HepG2 (cell line): ENCODE results near the gene CDYL. TPM values are rescaled to one million over a fixed set of nuclear protein-coding genes. Genes with fewer than 3 reads are reported as not detected.

Experiments
- BHLHE40 ChIP-seq: IDR thresholded peaks from 2 replicates; pipeline ENCODE4 v1.6.1; 2011; ENCODE audit warnings: low read length, improper control_type of control experiment
- CCAR2 ChIP-seq: fragments of 200-400 bp; formaldehyde crosslinking; optimal IDR thresholded peaks from 2 replicates; pipeline ENCODE3; 2018; ENCODE audit warnings: low read depth, mild to moderate bottlenecking, low read length, moderate library complexity
- ELF3 ChIP-seq: IDR thresholded peaks from 2 replicates; pipeline ENCODE4 v1.6.1; 2016; ENCODE audit warnings: missing genetic modification reagents, missing compliant biosample characterization
- MAFG ChIP-seq: sonication (generic); formaldehyde crosslinking; IDR thresholded peaks from 2 replicates; pipeline ENCODE4 v1.5.1; 2020; ENCODE audit warnings: mild to moderate bottlenecking, missing genetic modification reagents
- MXI1 ChIP-seq: IDR thresholded peaks from 3 replicates; pipeline ENCODE4 v1.6.1; 2012; ENCODE audit warnings: low read depth, low read length, inconsistent platforms, borderline replicate concordance
- POLR2G ChIP-seq: fragments of 200-400 bp; formaldehyde crosslinking; IDR thresholded peaks from 2 replicates; pipeline ENCODE4 v1.6.1; 2018; ENCODE audit warnings: mild to moderate bottlenecking, low read depth, low read length, moderate library complexity
- SALL2 ChIP-seq: sonication (generic); formaldehyde crosslinking; IDR thresholded peaks from 2 replicates; pipeline ENCODE4 v1.8.1; 2023; ENCODE audit warnings: mild to moderate bottlenecking, missing genetic modification reagents, inconsistent platforms
- SRF ChIP-seq: IDR thresholded peaks from 2 replicates; pipeline ENCODE4 v1.6.1; 2011; ENCODE audit warnings: mild to moderate bottlenecking, low read depth, low read length, moderate library complexity
- STAG1 ChIP-seq: sonication (generic); formaldehyde crosslinking; IDR thresholded peaks from 2 replicates; pipeline ENCODE4 v1.4.0; 2020; ENCODE audit warnings: missing genetic modification reagents
- TCF12 ChIP-seq, 2 experiments: fragments of 450-650 bp in 1 of 2; sonication (generic) in 1 of 2; formaldehyde crosslinking in 1 of 2; IDR thresholded peaks; 2 replicates each; pipeline versions ENCODE4 v1.6.1 to v1.8.0; 2017 to 2022; ENCODE audit warnings: antibody characterized with exemption in 1 of 2, mild to moderate bottlenecking in 1 of 2, missing genetic modification reagents in 1 of 2, moderate library complexity in 1 of 2
- THAP11 ChIP-seq: IDR thresholded peaks from 2 replicates; pipeline ENCODE4 v1.6.1; 2016; ENCODE audit warnings: missing biosample characterization, missing genetic modification reagents
- TOPORS ChIP-seq: sonication (generic); formaldehyde crosslinking; IDR thresholded peaks from 2 replicates; pipeline ENCODE4 v1.8.0; 2023; ENCODE audit warnings: mild to moderate bottlenecking, missing genetic modification reagents
- ZBTB34 ChIP-seq: sonication (generic); formaldehyde crosslinking; IDR thresholded peaks from 2 replicates; pipeline ENCODE4 v1.8.0; 2022; ENCODE audit warnings: mild to moderate bottlenecking, missing genetic modification reagents
- ZFX ChIP-seq: sonication (generic); formaldehyde crosslinking; IDR thresholded peaks from 2 replicates; pipeline ENCODE4 v1.4.0; 2020; ENCODE audit warnings: mild to moderate bottlenecking, low read depth, missing genetic modification reagents, moderate library complexity
- ZKSCAN8 ChIP-seq: IDR thresholded peaks from 2 replicates; pipeline ENCODE4 v1.6.1; 2016; ENCODE audit warnings: borderline replicate concordance, missing genetic modification reagents, missing compliant biosample characterization
- ZNF282 ChIP-seq: fragments of 450-650 bp; IDR thresholded peaks from 2 replicates; pipeline ENCODE4 v1.6.1; 2018; ENCODE audit not compliant: partially characterized antibody
- ZNF367 ChIP-seq: sonication (generic); formaldehyde crosslinking; IDR thresholded peaks from 2 replicates; pipeline ENCODE4 v1.4.0; 2020; ENCODE audit warnings: missing genetic modification reagents, borderline replicate concordance
- ZNF556 ChIP-seq: sonication (generic); formaldehyde crosslinking; IDR thresholded peaks from 2 replicates; pipeline ENCODE4 v1.4.0; 2020; ENCODE audit warnings: mild to moderate bottlenecking, missing genetic modification reagents, borderline replicate concordance
- polyA plus RNA-seq, 8 experiments: library from polyadenylated mRNA; depleted of rRNA in 3 of 8; stranded (reverse) in 7 of 8; unstranded in 1 of 8; fragments of >200 nt; fragmentation: Illumina TruSeq in 4 of 8; extraction: Trizol in 4 of 8; gene quantifications; 2 replicates each; pipeline versions ENCODE4 v1.2.1 to v1.2.3, GENCODE V29; 2011 to 2016; ENCODE audit warnings: low read depth in 4 of 8, missing spikeins in 1 of 8, mixed read lengths in 1 of 8; ENCODE audit not compliant: insufficient read depth in 1 of 8
- total RNA-seq, 5 experiments: library from RNA; depleted of rRNA; stranded (reverse); fragments of >200 nt; fragmentation: Illumina TruSeq; extraction: Trizol; gene quantifications; 2 replicates each; pipeline ENCODE4 v1.2.3, GENCODE V29; 2016; ENCODE audit warnings: low read depth in 1 of 5
- TF ChIP-seq, protein P1 (sequence below): sonication (generic); formaldehyde crosslinking; IDR thresholded peaks from 2 replicates; pipeline ENCODE4 v1.4.0; 2020; ENCODE audit warnings: mild to moderate bottlenecking, missing genetic modification reagents
- TF ChIP-seq, protein P2 (sequence below): IDR thresholded peaks from 2 replicates; pipeline ENCODE4 v1.6.1; 2016
- TF ChIP-seq, protein P3 (sequence below): sonication (generic); IDR thresholded peaks from 2 replicates; pipeline ENCODE4 v1.6.1; 2016; ENCODE audit warnings: low read depth, borderline replicate concordance
- TF ChIP-seq, protein P4 (sequence below): sonication (generic); formaldehyde crosslinking; IDR thresholded peaks from 2 replicates; pipeline ENCODE4 v1.4.0; 2020; ENCODE audit warnings: missing genetic modification reagents
- TF ChIP-seq, protein P5 (sequence below): sonication (generic); formaldehyde crosslinking; conservative IDR thresholded peaks from 2 replicates; pipeline ENCODE4 v1.4.0; 2020; ENCODE audit warnings: missing genetic modification reagents

Gene CDYL
- total and polyA plus RNA-seq, 2 of the 13 experiments (the other 11 are each of a cell fraction or from before 2014, with no cell fraction given), result 22.8 to 105 TPM

DNA sequence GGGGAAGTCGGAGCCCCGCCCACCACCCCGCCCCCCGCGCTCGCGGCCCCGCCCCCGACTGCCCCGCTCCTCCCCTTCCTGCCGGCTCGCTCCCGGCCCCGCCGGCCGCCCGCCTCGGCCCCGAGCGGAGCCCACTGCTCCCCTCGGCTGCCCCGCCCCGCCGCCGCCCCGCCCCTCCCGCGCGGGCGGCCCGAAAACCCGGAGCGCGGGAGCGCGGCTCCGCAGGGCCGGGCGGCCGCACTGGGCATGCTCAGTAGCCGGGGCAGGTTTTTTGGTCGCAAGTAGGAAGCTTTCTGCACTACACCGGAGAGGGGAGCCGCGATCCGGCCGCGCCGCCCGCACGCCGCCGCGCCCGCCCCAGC is at the start of gene CDYL (continued):
- TF ChIP-seq, protein P1, sequence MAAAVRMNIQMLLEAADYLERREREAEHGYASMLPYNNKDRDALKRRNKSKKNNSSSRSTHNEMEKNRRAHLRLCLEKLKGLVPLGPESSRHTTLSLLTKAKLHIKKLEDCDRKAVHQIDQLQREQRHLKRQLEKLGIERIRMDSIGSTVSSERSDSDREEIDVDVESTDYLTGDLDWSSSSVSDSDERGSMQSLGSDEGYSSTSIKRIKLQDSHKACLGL (CRISPR knock-in tag), result 0 out of 2 replicates have a peak, but pooled peaks have one; percentile 6
- no peak for TF ChIP-seq CCAR2
- TF ChIP-seq ZKSCAN8 (CRISPR knock-in tag), result no peak
- no peak for TF ChIP-seq MAFG (CRISPR knock-in tag)
- TF ChIP-seq ZNF282, result no peak
- TF ChIP-seq STAG1 (CRISPR knock-in tag), result no peak
- TF ChIP-seq, protein P2, sequence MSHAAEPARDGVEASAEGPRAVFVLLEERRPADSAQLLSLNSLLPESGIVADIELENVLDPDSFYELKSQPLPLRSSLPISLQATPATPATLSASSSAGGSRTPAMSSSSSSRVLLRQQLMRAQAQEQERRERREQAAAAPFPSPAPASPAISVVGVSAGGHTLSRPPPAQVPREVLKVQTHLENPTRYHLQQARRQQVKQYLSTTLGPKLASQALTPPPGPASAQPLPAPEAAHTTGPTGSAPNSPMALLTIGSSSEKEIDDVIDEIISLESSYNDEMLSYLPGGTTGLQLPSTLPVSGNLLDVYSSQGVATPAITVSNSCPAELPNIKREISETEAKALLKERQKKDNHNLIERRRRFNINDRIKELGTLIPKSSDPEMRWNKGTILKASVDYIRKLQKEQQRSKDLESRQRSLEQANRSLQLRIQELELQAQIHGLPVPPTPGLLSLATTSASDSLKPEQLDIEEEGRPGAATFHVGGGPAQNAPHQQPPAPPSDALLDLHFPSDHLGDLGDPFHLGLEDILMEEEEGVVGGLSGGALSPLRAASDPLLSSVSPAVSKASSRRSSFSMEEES (CRISPR knock-in tag), result no peak
- no peak for TF ChIP-seq ZNF367 (CRISPR knock-in tag)
- TF ChIP-seq, protein P3, sequence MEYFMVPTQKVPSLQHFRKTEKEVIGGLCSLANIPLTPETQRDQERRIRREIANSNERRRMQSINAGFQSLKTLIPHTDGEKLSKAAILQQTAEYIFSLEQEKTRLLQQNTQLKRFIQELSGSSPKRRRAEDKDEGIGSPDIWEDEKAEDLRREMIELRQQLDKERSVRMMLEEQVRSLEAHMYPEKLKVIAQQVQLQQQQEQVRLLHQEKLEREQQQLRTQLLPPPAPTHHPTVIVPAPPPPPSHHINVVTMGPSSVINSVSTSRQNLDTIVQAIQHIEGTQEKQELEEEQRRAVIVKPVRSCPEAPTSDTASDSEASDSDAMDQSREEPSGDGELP, result 0 out of 2 replicates have a peak, but pooled peaks have one; percentile 17
- no peak for TF ChIP-seq BHLHE40
- TF ChIP-seq POLR2G, result peak; percentile 52
- TF ChIP-seq SALL2 (CRISPR knock-in tag), result 0 out of 2 replicates have a peak, but pooled peaks have one; percentile 55
- TF ChIP-seq, protein P4, sequence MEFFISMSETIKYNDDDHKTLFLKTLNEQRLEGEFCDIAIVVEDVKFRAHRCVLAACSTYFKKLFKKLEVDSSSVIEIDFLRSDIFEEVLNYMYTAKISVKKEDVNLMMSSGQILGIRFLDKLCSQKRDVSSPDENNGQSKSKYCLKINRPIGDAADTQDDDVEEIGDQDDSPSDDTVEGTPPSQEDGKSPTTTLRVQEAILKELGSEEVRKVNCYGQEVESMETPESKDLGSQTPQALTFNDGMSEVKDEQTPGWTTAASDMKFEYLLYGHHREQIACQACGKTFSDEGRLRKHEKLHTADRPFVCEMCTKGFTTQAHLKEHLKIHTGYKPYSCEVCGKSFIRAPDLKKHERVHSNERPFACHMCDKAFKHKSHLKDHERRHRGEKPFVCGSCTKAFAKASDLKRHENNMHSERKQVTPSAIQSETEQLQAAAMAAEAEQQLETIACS (CRISPR knock-in tag), result peak; percentile 68; the same call in 1 of the 2 replicates
- no peak for TF ChIP-seq TOPORS
- TF ChIP-seq, protein P5, sequence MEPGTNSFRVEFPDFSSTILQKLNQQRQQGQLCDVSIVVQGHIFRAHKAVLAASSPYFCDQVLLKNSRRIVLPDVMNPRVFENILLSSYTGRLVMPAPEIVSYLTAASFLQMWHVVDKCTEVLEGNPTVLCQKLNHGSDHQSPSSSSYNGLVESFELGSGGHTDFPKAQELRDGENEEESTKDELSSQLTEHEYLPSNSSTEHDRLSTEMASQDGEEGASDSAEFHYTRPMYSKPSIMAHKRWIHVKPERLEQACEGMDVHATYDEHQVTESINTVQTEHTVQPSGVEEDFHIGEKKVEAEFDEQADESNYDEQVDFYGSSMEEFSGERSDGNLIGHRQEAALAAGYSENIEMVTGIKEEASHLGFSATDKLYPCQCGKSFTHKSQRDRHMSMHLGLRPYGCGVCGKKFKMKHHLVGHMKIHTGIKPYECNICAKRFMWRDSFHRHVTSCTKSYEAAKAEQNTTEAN (CRISPR knock-in tag), result no peak
- TF ChIP-seq ZNF556 (CRISPR knock-in tag), result no peak
- TF ChIP-seq ZFX (CRISPR knock-in tag), result peak; percentile 53; the same call in 1 of the 2 replicates
- TF ChIP-seq ELF3, result 0 out of 2 replicates have a peak, but pooled peaks have one; percentile 7
- TF ChIP-seq THAP11 (CRISPR knock-in tag), result peak; percentile 62; the same call in 1 of the 2 replicates
- TF ChIP-seq MXI1, result peak; percentile 21; the same call in 1 of the 3 replicates
- no peak for TF ChIP-seq SRF
- no peak for TF ChIP-seq ZBTB34 (CRISPR knock-in tag)
- no peak for TF ChIP-seq TCF12 (IDR thresholded peaks at IDR 0.05)
- TF ChIP-seq TCF12 (CRISPR knock-in tag; IDR thresholded peaks at IDR 0.05), result 0 out of 2 replicates have a peak, but pooled peaks have one; percentile 18
